HG03039 (cell line): ENCODE measurements around the gene UBAP2L.
"Not testable (repeated sequence)": the region's sequence is repeated elsewhere in the genome, so short reads cannot be mapped to it uniquely, and the experiment has no call there.

Experiments used
- ATAC-seq: cut with Tn5 transposase; IDR thresholded peaks from one replicate; pipeline ENCODE4 v1.9.1; 2021; ENCODE audit warnings: mild to moderate bottlenecking, moderate library complexity; ENCODE audit not compliant: unreplicated experiment

Gene UBAP2L

DNA sequence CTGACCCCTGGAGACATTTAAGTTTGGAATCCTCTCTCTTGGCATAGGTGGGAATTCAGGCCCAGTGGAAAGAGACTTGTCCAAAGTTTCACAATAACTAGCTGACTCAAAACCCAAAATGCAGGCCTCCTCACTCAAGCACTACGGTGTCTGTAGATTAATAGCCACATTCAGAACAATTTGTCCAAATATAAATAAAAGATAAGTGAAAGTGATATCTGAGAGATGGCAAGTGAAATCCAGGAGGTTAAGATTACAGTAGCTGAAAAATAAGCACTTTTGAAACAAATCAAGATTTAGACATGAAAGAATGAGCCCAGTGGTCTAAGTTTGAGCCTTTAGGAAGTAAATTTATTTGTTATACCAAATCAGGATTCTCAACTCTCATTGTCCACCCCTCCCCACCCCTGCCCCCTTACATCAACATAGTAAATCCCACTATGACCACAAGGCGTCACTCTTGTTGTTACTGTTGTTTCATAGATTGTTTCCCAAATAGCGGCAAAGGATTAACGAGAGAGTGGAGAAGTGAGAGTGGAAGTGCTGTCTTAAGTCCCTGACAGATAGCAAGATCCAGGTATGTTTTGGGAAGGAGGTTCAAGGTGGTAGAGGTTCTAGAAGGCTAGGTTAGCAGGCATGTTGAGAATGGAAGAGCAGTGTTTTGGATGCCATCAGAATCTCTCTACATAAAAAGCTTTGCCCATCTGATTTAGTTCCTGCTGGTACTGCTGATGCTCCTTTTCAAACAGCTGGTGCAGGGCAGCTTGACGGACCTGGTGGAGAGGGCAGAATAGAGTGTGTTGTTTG lies 21.8 kb upstream of the UBAP2L start:
- ATAC-seq = no peak

DNA sequence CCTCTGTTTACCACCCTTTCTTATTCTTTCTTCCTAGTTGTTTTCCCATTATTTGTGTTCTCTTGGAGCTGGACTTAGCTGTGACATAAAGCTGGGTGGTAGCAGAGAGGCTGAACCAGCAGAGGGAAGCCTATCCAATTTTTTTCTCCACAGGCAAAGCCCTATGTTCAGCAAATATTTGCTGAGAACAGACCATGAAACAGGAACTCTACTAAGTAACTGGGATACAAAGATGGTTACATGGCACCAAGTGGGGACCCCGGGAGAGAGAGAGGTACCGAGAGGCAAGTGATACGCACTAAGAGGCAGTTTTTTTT lies 21.2 kb upstream of the UBAP2L start:
- no peak for ATAC-seq

DNA sequence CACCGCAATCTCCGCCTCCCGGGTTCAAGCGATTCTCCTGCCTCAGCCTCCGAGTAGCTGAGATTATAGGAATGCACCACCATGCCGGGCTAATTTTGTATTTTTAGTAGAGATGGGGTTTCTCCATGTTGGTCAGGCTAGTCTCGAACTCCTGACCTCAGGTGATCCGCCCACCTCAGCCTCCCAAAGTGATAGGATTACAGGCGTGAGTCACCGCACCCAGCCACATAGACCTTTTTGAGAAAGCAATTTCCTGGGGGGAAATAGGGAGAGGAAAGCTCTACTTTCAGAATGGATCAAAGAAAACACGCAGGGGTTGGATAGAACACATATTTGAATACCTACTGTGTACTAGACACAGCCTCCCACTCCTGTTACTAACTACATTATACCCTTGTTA lies 15.0 kb upstream of the UBAP2L start:
- ATAC-seq = not testable (repeated sequence)

DNA sequence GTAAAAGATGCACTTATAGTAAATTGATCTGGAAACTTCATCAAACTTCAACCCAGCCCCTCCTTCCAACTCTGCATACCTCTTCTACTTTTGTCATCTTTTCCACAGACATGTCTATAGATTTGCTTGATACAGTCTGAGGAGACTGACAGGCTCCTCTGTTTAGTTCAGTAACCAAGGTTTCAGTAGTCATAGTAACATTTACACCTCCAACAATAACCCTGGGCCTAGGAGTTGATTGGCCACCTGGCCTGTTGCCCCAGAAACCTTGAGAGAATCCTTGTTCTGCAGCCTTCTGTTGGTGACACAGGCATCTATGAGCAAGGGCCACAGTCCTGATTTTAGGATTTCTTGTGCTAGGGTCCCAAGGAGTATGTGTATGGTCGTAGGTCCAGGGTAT lies 14.6 kb upstream of the UBAP2L start, which contains the start of gene CFAP141:
Gene CFAP141 (minus strand): TSS at position 138 of the 400 bp plus-strand sequence. CDS start 26 bp downstream, at position 112.
- no peak for ATAC-seq

DNA sequence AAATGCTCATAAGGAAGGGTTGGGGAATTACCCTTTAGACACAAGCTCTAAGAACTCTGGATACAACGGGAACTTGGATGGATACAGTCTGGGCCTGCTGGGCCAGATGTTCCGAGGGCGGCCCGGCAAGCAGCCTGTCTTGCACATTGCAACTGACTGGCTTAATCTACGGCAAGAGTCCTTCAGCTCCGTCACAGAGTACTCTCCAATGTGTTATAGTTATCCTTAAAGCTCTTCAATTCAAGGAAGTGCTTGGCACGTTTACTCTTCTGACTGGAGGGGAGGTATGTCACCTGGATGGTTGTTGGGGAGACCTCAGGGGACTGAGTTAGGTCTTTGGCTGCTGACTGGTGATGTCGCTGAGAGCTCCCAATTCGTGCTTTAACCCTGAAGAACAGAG lies 13.5 kb upstream of the UBAP2L start:
- ATAC-seq = no peak

DNA sequence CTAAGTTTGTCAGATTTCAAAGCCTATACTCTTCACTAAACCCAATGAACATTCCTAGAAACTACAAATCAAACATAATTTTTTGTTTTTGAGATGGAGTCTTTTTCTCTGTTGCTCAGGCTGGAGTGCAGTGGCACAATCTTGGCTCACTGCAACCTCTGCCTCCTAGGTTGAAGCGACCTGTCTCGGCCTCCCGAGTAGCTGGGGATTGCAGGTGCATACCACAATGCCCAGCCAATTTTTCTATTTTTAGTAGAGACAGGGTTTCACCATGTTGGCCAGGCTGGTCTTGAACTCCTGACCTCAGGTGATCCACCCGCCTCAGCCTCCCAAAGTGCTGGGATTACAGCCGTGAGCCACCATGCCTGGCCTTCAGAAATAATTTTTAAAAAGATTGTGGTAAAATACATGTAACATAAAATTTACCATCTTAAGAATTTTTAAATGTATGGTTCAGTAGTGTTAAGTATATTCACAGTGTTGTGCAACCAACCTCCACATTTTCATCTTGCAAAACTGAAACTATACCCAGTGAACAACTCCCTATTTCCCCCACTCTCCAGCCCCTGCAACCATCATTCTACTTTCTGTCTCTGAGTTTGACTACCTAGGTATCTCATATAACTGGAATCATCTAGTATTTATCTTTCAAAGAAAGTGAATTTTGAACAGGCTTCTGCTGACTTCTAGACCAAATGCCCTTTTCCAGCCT lies 11.9 kb upstream of the UBAP2L start:
- no peak for ATAC-seq

DNA sequence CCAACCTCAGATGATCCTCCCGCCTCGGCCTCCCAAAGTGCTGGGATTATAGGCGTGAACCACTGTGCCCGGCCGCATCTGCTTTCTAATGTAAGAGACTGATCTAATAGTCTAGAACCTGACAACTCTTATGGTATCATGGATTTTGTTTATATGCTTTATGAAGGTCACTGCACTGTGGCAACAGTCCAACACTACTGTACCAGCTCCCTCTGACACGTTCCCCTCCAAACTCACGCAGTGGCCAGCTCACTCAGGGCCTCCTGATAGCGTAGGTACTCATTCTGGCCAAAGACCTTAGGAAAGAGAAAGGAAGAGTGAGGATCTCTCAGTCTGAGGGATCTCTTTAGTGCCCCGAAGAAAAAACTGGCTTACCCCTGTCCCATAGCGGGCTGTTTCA lies 8.7 kb upstream of the UBAP2L start:
- no peak for ATAC-seq

DNA sequence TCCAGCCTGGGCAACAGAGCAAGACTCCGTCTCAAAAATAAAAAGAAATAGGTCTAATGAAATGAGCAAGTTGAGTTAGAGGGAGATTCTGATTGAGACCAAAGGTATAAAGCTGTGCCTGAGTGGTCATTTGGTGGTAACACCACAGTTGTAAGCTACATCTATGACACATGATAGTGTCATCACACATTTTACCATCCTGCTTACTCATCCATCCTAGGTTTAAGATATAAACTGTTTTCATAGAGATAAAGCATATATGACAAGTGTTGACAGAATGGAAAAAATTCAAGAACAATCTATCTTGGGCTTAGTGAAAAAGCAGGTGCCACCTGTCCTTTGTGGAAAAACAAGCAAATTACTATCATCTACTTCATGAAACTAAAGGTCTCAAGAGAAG lies 7.5 kb upstream of the UBAP2L start:
- ATAC-seq = no peak

DNA sequence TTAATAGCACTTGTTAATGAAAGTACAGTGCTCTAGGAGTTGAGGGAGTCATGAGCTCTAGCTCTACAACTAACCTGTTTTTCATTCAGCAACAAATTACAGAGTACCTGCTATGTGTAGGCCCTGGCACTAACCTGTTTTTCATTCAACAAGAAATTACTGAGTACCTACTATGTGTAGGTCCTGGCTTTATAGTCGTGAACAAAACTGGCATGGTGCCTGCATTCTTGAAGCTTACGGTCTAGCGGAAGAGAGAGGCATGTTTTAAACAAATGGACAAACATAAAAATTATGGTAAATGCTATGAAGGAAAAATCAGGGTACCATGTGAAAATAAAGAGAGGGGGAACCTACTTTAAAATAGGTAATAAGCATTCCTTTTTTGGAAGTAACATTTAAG lies 2.2 kb upstream of the UBAP2L start:
- no peak for ATAC-seq

DNA sequence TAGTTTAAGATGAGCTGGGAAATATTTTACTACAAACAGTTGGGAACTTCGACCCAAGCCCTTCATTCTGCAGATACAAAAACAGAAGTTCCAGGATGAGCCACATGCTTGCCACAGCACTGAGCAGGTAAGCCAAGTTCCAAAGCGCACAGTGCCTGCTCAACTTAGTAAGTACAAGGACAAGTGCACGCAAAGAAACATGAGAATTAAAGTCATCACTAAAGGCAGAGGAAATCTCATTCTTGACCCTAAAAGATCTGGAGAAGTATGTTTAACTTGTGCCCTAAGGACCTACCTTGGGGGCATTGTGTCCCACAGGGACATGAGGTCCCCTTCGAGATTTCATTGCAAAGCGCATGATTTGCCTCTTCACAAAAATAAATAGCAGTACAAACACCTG lies 1.2 kb upstream of the UBAP2L start:
- ATAC-seq = no peak

DNA sequence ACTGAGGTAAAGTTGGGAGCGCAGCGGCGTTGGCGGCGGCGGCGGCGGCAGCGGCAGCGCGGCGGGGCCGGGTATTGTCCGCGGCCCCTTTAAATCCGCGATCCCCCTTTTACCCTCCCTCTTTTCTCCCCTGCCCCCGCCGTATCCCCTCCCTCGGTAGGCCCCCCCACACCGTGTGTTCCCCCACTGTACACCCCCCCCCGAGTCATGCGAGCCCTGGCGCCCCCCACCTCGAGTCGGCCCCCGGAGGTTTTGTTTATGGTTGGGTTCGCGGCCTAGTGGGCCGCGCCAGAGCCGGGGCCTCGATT lies 169 bp downstream of the UBAP2L start:
- ATAC-seq = no peak

DNA sequence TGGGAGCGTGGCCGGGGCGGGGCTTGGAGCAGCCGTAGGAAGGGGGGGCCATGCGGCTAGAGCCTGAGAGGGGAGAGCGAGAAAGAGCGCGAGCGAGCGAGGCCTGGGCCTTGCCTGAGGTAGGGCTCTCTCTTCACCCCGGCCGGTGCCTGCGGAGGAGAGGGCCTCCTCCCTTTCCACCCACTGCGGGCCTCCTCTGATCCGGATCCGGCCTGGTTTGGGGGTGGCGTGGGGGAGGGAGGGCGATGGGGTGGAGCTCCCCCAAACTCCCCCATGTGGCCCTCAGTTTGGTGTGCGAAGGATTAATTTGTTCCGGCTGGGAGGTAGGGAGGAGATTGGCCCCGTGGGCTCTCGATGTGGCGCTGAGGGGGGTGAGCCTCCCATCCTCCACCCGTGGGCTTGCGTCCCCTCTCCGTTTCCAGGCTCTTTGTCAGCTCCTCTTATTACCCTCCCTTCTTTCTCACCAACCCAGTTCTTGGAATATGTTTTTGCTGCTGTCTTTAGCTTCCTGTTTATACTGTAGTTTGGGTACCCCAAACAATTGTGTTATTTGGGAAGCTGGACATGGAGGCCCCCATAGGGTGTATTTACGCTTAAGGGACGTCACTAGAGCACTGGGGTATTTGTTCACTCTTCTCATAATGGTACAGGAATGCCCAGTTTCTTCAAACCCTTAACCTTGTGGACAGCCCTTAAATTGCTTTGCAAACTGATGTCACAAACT lies 685 bp downstream of the UBAP2L start:
- peak; percentile 18 for ATAC-seq

DNA sequence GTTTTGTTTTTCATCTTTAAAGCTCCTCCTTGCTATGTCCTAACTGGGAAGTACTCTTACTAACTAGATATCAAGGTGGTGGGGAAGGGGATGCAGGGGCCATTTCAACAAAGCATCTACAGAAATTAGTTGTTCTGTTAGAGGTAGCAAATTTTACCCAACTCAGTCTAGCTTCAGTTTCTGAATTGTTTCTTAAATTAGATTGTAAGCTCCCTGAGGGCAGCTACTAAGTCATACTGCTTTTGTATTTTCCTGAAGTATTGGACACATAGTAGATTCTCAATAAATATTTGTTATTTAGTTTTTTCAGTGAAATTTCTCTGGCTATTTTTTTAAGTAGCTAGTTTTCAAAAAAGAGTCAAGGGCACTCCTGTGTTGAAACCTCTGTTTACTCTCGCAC lies 1.8 kb downstream of the UBAP2L start:
- no peak for ATAC-seq

DNA sequence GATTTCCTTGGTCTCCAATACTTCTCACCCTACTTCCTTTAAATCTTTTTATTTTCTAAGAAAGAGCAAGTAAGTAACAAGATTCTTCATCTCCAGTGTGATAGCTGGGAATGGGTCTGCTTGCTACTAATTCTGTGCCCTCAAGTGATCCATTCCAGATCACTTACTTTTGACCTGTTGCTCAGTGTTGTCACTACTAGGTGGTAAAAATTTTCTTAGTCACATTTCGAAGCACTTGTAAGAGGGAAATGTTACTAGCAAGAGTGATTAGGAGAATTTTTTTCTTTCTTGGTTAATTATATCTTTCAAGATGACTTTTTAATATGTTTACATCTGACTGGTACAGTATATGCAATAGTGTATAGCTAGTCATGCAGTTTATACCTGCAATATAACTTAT lies 2.2 kb downstream of the UBAP2L start:
- ATAC-seq = no peak

DNA sequence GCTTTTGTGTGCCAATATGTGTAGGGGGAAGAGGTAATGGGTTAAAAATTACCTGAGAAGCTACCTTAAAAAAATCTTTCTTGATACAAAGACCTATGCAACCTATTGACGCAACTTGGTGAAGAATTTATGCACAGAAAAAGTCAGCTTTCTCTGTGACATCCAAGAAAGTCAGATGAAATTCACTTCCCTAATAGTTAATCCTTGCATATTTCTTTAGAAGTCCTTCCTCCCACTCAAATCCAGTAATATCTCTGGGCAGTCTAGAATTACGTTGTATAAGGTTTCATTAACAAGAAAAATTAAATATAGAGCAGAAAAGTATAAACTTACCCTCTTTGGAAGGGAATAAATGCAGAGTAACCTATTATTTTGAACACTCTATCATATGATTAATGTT lies 2.9 kb downstream of the UBAP2L start:
- no peak for ATAC-seq

DNA sequence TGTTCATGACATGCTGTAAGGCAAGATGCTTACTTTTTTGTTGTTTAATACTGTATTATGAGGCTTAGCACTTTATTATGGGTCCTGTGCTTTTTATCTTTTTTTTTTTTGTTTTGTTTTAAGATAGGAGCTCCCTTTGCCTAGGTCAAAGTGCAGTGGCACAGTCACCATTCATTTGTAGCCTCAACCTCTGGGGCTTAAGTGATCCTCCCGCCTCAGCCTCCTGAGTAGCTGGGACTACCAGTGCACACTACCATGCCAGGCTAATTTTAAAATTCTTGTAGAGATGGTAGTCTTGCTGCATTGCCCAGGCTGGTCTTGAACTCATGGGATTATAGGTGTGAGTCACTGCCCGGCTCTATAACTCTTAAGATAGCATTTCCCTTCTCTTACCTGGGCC lies 4.6 kb downstream of the UBAP2L start:
- no peak for ATAC-seq

DNA sequence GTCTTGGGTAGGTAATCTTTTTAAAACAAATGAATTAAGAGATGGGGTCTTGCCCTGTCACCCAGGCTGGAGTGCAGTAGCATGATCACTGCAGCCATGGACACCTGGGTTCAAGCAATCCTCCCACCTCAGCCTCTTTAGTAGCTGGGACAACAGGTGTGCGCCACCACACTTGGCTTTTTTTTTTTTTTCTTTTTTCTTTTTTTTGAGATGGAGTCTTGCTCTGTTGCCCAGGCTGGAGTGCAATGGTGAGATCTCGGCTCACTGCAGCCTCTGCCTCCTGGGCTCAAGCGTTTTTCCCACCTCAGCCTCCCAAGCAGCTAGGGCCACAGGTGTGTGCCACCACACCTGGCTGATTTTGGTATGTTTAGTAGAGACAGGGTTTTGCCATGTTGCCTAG lies 10.4 kb downstream of the UBAP2L start:
- ATAC-seq = not testable (repeated sequence)

DNA sequence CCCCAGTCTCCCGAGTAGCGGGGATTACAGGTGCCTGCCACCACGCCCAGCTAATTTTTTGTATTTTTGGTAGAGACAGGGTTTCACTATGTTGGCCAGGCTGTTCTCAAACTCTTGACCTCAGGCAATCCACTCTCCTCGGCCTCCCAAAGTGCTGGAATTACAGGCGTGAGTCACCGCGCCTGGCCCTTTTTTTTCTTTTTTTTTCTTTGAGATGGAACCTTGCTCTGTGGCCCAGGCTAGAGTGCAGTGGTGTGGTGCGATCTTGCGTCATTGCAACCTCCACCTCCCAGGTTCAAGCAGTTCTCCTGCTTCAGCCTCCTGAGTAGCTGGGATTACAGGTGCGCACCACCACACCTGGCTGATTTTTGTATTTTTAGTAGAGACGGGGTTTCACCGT lies 12.4 kb downstream of the UBAP2L start:
- ATAC-seq = not testable (repeated sequence)

DNA sequence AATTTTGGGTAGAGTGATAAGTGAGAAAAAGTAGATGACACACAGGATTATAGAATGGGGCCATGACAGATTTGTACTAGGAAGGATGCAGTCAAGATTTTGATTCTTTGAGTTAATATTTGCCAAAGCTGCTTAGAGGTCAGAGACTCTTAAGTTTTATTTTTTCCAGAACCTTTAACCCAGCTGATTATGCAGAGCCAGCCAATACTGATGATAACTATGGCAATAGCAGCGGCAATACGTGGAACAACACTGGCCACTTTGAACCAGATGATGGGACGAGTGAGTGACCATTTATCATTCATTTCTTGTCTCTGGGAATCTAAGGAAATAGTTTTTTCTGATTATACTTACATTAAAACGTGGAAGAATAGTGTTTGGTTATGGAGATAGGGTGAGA lies 16.1 kb downstream of the UBAP2L start:
- ATAC-seq = no peak

DNA sequence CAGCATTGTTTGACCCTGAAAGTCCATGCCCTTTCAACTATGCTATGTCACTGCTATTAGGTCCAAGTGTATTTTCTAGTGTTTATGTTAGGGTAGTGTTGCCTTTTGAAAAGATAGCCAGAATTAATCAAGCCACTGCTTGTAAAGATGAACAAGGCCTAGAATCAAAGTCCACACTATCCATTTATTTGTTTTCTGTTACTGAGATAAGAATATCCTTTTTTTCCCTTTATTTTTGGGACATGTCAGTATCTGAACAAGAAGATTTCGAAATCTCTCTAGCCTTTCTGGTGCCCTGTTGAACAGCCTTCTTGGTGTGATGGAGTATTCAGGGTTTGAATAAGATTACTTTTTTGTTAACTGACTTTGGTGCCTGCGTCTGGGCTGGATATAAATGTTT lies 16.7 kb downstream of the UBAP2L start:
- no peak for ATAC-seq

DNA sequence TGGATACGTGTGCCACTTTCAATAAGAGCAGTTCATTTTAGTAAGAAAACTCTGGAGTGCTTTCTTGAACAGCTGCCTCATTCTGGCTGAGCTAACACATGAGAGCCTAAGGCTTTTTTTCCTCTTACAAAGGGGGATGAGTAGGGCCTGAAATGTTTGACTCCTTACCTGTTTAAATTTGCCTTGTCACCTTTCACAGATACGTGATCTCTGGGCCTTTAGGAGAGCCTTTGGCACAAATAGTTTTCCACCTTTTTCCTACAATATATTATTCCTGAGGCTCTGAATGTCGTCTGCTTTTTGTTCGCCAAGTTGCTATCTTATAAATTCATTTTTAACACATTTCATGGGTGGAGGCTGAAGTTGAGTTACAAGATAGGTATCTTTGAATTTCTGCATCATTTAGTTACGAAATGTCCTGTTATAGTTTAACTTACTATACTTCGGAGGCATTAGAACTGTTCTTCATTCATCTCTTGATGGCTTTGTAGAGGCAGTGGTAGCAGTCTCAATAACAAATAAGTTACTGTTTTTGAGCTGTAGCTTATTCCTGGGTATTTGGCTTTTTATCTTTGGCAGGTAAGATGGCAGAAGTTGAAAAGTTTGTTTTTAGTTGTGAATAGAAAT lies 17.2 kb downstream of the UBAP2L start:
- no peak for ATAC-seq

DNA sequence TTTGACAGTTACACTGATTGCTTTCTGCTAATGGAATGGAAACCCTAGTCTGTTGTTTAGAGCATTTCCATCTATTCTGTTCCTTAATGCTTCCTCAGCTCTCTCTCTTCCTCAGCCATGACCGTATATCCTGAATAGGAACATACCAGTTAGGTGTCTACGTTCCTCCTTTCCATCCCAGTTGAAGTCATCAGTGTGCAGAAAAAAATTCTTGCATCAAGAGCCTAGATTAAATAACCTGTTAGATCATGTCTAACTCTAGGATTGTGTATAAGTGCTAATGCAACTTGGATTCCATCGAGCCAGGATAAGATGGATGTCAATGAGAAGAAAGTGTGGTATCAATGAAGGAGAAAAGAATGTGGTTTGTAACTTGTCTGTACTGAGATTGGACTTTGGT lies 18.7 kb downstream of the UBAP2L start:
- no peak for ATAC-seq
